ENCODE data around the gene CDK14.

The CDK14 gene

DNA sequence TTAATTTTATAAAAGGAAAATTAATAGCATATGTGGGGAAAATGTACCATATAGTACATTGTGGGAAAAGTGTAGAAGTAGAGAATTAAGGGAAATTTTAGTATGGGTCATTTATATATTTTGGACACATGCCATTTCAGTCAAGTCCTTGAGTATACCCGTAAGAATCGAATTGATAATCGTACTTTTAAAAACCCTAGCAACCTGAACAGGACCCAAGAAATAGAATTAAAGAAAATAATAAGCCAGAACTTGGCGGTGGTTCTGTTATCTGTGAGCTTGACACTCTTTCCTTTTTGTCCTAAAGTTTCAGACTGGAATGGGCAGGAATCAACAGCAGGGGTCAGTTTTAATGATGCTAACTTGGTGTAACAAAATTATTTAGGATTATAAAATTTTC lies 221.0 kb downstream of the CDK14 start:
- no peak for DNase-seq

DNA sequence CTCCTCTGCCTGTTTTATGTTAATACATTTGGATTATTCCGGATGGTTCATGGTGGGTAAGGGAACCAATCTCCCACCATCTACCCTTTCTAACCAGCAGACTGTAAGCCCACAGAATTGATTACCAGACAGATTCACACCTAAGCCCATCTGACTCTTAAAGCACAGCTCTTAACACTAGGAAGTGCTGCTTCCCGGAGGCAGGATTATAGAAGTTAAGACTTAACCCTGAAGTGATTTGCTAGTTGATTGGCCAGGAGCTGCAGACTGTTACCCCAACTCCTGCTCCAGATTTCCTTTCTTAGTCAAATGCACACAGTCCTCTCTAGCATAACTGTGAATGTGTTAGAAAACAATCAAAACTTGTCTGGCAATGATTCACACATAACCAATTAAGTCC lies 221.7 kb downstream of the CDK14 start:
- DNase-seq: no peak

DNA sequence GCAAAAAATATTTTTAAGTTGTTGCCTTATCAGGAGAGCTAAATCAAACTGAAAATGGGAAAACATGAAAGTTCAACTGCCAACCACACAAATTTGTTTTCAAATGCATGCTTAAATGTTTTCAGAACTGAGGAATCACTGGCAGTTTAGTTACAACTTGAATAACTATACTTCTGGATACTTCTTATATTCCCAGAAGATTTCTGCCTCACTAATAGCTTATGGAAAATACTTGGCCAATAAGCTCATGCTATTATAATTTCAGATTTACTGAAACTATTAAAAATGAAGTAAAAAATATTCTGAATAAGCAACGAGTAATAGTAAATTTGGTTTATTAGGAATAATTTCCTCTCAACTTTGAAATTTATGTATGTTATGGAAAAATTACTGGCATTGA lies 222.2 kb downstream of the CDK14 start:
- no peak for DNase-seq

DNA sequence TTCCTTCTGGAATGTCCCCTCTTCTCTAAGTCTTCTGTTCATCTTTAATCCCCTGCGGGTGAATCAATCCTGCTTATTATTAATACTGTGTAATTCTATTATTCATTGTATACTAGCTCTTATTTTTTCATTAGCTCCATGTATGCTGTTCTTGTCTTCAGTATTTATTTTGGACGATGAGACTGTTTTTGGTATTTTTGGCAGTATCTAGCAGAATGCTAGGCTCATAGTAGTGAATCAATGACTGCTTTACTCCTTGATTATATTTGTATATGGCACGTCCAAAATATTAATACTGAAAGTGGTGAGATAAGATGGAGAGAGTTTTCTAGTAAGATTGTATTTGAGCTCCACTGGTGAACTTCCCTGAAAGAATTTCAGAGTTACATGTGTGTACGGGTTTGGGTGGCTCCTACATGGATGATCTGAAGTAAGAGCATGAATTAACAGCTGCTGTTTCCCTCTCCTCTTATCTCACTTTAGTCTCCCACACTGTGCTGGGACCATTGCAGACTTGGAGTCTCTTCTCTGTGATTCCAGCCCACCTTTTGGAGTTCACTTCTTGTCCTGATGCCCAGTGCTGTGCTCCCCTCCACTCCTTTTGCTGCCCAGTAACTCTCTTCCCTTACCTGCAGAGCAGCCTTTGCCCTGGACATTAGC lies 226.0 kb downstream of the CDK14 start:
- no peak for DNase-seq

DNA sequence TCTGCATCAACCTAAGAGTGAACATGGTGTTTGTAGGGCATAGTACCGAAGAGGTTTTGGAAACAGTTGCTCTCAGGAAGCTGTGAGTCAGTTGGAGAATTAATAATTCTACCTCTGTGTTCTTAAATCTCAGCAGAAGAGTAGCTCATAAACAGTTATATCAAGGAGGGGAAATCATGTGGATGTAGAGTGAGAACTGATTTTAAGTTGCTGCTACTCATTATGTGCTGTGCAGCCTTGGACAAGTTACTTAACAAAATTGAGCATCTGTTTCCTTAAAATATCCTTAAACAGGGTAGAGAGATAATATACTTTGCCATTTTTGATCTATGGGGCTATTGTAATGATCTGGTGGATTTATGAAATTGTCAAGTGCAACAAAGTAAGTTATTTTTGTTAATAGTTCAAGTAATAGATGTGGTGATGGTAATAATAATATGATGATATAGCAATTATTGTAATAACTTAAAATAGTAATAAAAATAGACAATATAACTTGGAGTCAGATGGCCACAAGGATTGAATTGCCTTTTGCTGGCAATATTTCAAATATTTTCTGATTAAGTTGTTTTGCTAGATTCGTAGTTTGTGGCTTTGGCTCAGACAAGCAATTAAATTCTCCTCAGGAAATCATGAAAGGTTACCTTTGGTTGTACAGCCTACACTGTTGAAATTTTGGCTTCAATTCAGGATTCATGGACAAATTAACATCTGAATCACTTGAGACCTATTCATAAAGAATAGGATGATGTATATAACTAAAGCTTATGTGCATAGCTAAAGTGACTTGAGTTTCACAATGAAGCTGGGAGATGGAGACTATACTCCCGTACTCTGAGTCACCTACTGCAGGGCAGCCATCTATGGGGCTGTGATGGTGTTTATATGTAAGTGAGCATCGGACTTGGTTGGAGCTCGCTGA lies 228.5 kb downstream of the CDK14 start:
- DNase-seq: no peak

DNA sequence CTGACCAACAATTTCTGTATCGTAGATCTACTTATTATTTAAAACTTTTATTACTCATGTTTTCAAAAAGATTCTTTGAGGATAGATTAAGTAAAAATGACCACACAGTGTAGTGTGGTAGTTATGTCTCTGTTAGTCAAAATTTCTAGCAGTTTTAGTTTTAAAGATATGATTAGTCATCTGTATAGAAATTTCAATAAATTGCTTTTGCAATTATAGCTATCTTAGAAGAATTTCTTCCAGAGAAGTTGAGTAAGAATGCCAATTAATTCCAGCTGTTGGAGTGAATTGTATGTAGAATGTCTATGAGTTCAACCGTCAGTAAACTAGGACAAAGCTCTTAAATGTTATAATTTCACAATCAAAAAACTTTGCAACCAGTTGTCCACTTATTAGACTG lies 229.7 kb downstream of the CDK14 start:
- DNase-seq: no peak

DNA sequence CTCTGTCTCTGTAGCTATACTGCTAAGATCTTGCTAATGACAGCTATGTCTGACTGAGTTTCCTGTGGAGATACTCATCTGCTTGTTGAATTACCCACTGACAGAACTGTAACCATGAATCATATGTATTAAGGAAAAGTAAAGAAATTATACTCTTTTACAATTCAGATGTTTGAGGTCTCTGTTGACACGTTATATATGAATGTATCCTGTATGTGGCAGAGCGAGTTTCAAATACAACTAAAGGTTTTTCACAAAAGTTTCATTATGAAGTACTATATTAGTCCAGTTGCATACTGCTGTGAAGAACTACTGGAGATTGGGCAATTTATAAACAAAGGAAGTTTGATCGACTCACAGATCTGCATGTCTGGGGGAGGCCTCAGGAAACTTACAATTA lies 232.5 kb downstream of the CDK14 start:
- DNase-seq: no peak

DNA sequence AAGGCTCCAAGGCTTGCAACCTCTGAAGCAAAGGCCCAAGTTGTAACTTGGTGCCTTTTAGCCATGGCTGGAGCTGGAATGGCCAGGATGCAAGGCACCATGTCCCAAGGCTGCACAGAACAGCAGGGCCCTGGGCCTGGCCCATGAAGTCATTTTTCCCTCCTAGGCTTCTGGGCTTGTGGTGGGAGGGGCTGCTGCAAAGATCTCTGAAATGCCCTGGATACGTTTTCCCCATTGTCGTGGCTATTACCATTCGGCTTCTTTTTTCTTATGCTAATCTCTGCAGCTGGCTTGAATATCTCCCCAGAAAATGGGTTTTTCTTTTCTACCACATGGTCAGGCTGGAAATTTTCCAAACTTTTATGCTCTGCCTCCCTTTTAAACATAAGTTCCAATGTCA lies 234.2 kb downstream of the CDK14 start:
- no peak for DNase-seq

DNA sequence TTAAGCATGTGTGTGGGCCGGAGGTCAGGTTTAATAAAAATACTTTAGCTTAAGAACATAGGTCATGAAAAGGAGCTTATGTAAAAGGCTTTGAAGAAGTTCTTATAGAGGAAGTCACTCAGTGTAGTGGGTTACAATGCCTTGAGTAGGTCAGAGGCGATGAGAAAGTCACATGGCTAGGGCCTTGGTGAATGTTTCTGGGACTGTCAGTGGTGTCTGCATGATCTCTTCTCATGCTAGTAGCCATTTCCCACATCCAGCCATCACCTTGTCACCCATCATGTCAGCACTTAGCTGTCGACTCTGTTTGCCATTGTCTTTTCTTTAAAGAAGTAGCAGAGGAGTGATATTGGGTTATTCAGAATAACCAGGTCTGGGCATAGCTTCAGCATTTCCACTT lies 236.6 kb downstream of the CDK14 start:
- DNase-seq: no peak

DNA sequence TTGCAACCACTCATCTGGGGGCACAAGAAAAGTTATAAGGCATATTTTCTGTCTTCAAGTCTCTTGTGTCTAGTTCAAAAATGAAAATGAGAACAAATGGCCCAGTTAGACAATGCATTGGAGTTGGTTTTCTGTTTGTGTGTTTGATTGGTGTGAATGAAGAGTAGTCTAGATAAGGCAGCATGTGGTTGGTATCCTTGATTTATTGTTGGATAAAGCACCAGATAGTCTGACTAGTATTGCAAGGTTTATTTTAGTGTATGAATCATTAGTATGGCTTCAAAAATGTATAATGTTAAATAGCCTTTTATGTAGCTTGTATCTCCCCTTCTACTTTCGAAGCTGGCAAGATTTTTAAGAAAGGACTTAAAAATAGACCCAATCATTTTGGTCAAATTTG lies 237.3 kb downstream of the CDK14 start:
- no peak for DNase-seq

DNA sequence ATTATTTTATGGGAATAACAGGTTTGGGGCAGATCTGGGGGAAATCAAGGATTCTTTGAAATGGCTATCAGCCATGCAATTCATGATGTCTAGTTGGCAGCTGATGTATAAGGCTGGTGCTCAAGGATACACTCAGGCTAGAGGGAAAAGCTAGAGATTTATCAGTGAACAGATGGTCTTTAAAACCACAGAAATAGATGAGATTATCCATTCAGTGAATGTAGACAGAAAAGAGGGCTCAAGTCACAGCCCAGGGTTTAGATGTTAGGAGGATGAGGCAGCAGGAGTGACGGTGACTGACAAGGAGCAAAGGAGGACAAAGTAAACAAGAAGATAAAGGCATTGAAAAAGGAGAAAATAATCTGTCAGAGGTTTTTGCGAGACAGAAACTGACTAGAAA lies 238.7 kb downstream of the CDK14 start:
- DNase-seq: no peak

DNA sequence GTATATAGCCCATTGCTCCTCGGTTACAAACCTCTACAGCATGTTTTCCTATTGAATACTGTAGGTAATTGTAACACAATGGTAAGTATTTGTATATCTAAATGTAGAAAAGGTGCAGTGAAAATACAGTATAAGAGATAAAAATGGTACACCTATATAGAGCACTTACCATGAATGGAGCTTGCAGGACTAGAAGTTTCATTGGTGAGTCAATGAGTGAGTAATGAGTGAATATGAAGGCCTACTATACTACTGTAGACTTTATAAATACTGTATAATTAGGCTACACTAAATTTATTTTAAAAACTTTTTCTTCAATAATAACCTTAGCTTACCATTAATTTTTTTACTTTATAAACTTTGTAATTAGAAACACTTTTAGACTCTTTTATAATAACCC lies 239.7 kb downstream of the CDK14 start:
- no peak for DNase-seq

DNA sequence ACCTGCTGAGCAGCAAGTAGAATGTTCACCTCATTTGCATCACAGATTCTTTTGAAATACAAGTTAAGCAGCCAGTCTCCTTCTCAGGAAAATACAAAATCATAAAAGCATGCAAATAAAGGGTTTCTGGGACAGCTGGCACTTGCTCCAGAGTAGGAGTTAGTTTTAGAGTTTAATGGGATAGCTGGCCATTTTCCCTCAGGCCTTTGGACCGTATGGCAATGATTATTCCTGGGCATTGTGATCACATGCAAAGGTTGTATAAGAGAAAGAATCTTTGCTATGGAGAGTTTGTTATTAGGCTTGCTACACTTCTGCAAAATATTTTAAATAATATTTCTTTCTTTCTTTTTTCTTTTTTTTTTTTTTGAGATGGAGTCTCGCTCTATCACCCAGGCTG lies 240.8 kb downstream of the CDK14 start:
- DNase-seq: no peak

DNA sequence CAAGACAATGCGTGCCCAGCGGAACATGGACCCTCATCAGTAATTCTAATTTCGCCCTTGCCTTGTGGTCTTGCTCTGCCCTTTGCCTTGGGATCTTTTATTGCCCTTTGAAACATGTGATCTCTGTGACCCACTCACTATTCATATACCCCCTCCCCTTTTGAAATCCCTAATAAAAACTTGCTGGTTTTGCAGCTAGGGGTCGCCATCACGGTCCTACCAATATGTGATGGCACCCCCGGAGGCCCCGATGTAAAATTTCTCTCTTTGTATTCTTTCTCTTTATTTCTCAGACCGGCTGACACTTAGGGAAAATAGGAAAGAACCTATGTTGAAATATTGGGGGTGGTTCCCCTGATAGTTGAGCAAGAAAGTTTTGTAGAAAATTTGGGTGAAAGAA lies 242.7 kb downstream of the CDK14 start:
- DNase-seq: no peak

DNA sequence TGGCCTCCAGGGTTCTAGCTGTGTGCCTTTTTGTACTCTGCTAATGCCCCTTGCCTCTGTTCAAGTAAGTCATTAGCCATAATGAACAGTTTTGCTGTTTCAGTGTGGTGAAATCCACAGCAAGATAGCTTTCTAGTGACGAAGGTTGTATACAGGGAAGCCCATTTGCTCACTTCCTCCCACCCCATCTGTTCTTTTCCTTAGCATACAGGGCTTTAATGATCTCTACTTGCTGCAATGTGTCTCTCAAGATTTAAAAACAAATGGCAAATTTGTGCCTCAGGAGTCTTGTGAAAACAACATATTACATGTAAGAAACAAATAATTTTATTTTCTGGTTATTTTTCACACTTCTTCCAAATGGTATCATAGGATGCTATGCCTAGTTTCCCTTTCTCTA lies 243.2 kb downstream of the CDK14 start:
- DNase-seq: no peak

DNA sequence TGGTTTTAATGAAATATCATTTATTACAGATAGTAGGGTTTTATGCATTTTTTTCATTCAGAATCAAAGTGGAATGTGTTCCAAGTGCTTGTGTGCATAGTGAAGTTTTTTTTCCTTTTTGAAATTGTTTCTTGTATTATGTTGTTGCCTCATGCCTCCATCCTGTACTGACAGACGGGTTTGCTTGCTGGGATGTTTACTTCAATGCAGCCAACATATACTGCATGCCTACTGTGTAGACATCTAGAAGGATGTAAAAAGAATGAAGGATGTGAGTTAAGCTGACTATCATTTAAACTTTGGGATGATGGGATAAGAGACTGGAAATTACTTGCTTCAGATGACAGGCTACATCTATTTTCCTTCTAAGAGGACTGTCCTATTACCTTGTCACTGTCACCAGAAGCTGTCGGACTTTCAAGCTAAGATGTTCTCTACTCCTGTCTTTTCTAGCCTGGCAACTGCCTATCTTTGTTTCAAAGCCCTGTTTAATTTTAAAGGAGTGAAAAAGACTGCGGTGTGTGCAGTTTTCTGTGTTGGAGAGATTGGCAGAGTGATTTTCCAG lies 243.7 kb downstream of the CDK14 start:
- DNase-seq: no peak

DNA sequence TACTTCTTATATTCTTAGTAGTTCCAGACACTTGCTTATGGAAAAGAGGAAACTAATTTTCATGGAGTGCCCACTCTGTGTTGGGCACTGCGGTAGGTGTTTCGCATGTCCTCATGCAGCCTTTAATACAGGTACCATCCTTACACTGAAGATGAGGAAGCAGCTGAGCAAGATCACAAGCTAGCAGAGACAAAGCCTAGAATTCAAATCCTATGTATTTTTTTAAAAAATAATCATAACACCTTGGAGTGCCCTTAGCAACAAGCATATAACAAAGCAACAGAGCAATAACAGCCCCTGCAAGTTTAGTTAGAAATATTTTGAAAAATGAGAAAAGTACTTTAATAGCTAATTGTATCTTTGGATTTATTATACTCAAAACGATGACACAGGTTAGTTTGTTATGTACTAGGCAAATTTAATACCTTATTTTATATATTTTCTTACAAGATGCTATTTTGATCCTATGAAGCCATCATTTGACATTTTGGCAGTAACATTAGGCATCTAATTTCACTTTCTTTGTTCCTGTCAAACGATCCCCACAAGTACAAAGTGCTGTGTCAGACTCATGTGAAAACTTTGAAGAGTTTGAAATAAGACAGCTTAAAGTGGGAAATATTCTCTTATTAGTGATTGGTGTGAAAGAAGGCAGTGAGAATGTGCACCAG lies 245.8 kb downstream of the CDK14 start:
- DNase-seq: no peak

DNA sequence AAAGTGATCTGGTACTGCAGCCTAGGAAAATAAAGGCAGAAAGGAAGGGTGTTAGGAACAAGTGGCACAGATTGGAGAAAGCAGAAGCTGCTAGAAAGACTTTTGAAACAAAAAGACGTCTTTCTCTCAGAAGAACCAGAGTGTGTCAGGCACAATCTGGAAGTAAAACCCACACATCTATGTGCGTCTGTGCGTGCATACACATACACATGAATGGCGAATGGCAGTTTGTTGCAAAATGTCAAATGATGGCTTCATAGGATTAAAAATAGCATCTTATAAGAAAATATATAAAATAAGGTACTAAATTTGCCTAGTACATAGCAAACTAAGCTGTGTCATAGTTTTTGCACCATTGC lies 246.3 kb downstream of the CDK14 start:
- no peak for DNase-seq

DNA sequence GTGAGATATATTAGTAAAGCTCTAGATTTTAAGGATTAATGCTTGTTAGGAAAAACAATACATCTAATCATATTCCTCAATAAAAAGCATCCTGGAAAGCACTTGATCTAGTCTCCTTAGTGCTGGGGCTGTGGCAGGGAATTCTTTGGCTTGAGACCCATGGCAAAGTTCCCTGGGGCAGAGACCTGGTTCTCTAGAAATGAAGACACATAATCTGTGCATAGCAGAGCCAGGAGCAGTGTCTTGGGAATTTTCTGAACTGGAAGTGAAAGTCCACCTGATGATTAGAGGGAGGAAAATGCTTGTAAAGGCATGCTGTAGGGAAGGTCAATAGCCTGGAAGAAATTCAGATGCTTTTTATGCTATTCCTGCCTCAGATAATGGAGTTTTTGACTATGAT lies 247.4 kb downstream of the CDK14 start:
- no peak for DNase-seq

DNA sequence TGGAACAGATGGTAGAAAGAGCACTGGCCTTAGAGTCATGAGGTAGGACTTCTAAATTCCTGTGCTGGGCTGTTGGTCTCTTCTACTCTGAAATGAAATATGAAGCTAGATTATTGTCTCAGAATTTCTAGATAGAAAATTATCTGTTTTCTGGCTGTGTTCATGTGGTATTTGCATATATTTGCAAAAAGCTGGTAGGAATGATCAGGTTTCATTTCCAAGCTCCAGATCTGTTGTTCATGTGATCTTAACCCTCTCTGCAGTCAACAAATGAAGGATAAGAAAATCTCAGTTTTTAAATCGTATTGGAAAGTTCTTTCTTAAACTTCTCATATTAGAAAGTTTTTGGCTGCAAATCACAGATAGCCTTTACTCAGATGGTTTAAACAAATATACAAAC lies 248.3 kb downstream of the CDK14 start:
- DNase-seq: no peak

DNA sequence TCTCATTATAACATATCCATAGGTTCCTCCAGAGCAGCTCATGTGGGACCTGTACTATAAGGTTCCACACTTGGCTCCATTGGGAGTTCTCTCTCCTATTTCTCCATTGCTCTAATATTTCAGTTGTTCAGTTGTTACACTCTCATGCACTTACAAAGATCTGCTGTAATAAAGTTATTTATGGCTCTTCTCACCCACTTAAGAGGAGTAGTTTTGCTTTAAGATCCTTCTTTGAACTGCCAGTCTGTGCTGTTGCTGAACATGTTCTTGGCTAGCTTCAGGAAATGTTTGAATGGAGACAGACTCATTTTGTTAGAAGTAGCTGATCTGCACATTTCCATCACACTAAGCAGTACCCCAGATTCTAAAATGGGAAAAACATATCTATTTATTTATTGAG lies 250.1 kb downstream of the CDK14 start:
- DNase-seq: no peak

DNA sequence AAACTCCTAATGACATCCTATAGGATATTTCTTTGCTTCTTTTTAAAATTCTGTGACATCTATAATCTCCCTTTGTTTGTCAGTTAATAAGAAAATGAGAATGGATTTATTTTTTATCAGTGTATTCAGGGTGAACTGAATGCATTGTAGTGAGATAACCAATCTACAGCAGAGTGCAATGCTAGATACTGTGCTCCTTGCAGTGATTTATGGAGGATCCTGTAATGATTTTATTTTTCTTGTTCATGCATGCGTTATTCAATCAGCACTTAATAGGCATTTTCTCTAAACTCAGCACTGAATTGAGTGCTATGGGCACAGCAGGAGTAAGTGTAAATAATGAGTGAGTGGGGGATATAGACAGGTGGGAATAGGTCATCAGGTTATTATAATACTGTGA lies 253.9 kb downstream of the CDK14 start:
- no peak for DNase-seq

DNA sequence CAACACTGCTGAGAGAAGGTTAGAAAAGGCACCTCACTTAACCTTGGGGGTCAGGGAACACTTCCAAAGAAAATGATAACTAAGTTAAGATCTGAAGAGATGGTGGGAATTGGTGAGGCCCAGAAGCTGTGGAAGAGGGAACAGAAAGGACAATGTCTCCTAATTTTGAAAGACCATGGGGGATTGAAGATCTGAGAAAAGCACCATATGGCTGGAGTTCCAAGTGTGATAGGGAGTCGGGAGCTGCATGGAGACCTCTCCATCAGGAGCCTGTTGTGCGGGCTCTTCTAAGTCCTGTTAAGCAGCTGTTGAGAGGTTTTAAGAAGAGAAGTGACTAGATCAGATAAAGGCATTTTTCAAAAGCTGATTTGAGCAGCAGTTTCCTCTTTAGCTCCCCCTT lies 254.3 kb downstream of the CDK14 start:
- no peak for DNase-seq

DNA sequence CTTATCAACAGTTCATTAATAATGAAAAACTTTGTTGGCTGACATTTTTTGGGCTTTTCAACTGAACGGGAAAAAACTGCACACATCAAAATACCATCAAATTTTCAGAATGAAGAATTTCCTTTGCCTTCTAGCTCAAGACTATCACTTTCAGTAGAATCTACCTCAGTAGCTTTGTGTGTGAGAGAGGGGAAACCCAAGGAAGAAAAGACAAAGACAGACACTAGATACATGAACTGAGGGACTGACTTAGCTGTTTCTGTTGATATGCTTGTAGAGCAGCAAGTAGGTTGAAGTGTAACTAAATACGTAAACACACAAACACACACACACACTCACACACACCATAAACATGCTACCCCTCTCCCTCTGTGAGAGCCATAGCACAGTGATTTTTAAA lies 257.1 kb downstream of the CDK14 start:
- DNase-seq: no peak
